ENCODE results near the gene TMEM19. TPM values are rescaled to one million over a fixed set of nuclear protein-coding genes. Genes with fewer than 3 reads are reported as not detected.

TMEM19 gene
- polyA plus RNA-seq, 1 of the 3 experiments (the other 2 are of a cell fraction) = 12.6 TPM

DNA sequence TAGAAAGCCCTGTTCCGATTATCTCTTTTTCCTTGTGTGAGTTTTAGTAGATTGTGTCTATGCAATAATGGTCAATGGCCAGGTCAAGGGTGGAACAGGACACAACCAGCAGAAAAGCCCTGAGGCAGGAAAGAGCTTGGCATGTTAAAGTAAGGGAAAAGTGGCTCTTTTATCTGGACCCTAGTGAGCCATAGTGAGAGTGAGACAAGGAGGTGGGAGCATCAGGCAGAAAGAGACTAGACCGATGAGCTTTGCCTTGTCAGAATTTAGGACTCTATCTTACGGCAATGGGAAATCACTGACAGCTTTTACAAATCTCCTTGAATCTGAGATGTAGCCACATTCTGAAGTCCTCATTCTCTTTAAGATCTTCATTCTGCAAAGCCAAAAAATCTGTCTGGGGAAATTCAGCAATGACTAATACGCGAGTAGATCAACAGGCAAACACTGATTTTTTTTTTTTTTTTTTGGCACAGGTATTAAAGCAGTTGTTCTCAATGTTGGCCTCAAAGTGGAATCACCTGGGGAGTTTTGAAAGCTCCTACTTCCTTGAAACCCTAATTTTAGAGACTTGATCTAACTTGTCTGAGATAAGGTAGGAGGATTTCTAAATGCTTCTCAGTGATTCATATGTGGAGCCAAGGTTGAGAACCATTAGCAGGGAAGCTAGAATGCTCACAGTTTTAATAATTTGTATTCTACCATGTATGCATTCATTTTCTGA lies 33.9 kb downstream of the TMEM19 start:
- no peak overlapping the region for H2AFZ ChIP-seq (ENCODE audit: low read depth)
- 93% methylated on average over 5 of the region's 5 CpGs for WGBS (ENCODE audit: low lambda C conversion rate)
- H3F3A ChIP-seq (replicated peaks; ENCODE audit: insufficient read depth) = no peaks in the 10 kb centered on the region
- no peaks in the 10 kb centered on the region for H3K9me2 ChIP-seq
- H3K4me2 ChIP-seq = no peak overlapping the region
- no peak for DNase-seq
- POLR2A ChIA-PET = no interaction called here
- no peaks in the 10 kb centered on the region for H3K79me2 ChIP-seq (ENCODE audit: insufficient read depth)
- no peaks in the 10 kb centered on the region for H3K9me3 ChIP-seq
- no peak overlapping the region for H3K9ac ChIP-seq
- H4K20me1 ChIP-seq (ENCODE audit: insufficient read depth) = no peaks in the 10 kb centered on the region
- H3K27ac ChIP-seq (ENCODE audit: low read depth in 2 of 2, low read length in 1 of 2) = no peak overlapping the region
- CTCF ChIA-PET = interaction anchor here (1.0 to 1.5 kb wide), 3 partner anchors 12 to 33 kb away, joined by 3 to 5 read pairs (median 3); no protein-coding TSS in a partner anchor
- TF ChIP-seq MEF2A (IDR thresholded peaks at IDR 0.05; ENCODE audit: borderline replicate concordance, low read depth) (no peak), ELF1 (IDR thresholded peaks at IDR 0.05) (no peak), RXRA (IDR thresholded peaks at IDR 0.05; ENCODE audit: borderline replicate concordance, low read depth) (no peak), TEAD4 (IDR thresholded peaks at IDR 0.05; ENCODE audit: borderline replicate concordance, insufficient read depth) (no peak)
- H3K36me3 ChIP-seq (replicated peaks in 1 of 2; ENCODE audit: control insufficient read depth in 1 of 2, insufficient read depth in 2 of 2, low read length in 1 of 2) = no peaks in the 10 kb centered on the region
- no peak overlapping the region for H3K4me3 ChIP-seq (ENCODE audit: low read depth in 2 of 2, low read length in 1 of 2)
- no peaks in the 10 kb centered on the region for H3K4me1 ChIP-seq (ENCODE audit: control insufficient read depth in 1 of 2, insufficient read depth in 2 of 2, low read depth in 1 of 2, low read length in 1 of 2)
- H3K27me3 ChIP-seq (ENCODE audit: insufficient read depth) = no peaks in the 10 kb centered on the region

DNA sequence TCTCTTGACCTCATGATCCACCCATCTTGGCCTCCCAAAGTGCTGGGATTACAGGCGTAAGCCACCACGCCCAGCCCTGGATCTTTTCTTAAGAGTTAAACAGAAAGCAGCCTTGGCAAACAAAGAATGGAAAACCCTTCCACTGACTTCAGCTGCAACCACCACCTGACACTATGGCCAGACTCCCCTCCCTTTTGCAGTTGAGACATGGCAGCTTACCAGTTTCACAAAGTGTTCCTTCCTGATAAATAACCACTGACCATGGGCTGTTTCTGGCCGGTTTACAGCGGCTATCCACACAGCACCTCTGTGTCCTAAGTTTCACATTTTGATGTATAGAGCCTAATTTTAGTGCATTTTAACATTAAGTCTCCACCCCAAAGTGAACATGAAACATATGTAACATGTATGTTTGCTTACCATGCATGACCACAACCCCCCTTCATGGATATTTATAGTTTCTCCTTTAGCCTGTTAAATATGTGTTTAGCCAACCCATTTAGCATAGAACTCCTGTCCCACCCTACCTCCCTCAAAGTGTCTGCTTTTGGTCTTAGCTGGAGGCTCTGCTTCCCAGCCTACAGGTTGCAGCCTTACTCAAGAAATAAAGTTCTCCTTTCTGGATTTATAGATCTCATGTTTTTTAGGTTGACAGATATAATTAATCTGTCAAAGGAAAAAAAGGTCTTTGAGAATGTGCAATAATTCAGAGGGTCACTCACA lies 36.1 kb downstream of the TMEM19 start:
- Histone ChIP-seq H2AFZ (ENCODE audit: low read depth) (no peak overlapping the region), H3K36me3 (replicated peaks in 1 of 2; ENCODE audit: control insufficient read depth in 1 of 2, insufficient read depth in 2 of 2, low read length in 1 of 2) (no peaks in the 10 kb centered on the region), H3K4me3 (ENCODE audit: low read depth in 2 of 2, low read length in 1 of 2) (no peak overlapping the region), H3F3A (replicated peaks; ENCODE audit: insufficient read depth) (no peaks in the 10 kb centered on the region), H3K4me1 (ENCODE audit: control insufficient read depth in 1 of 2, insufficient read depth in 2 of 2, low read depth in 1 of 2, low read length in 1 of 2) (no peaks in the 10 kb centered on the region), H3K9me3 (no peaks in the 10 kb centered on the region), H3K27me3 (ENCODE audit: insufficient read depth) (no peaks in the 10 kb centered on the region), H3K4me2 (no peak overlapping the region), H3K27ac (ENCODE audit: low read depth in 2 of 2, low read length in 1 of 2) (no peak overlapping the region), H3K9me2 (no peaks in the 10 kb centered on the region), H4K20me1 (ENCODE audit: insufficient read depth) (no peaks in the 10 kb centered on the region), H3K79me2 (ENCODE audit: insufficient read depth) (no peaks in the 10 kb centered on the region), H3K9ac (no peak overlapping the region)
- 100% methylated on average over 4 of the region's 4 CpGs for WGBS (ENCODE audit: low lambda C conversion rate)
- POLR2A ChIA-PET = no interaction called here
- TF ChIP-seq NFIC (IDR thresholded peaks at IDR 0.05; ENCODE audit: borderline replicate concordance) = no peak
- no peak for TF ChIP-seq ELF1 (IDR thresholded peaks at IDR 0.05)
- TF ChIP-seq, protein P1, sequence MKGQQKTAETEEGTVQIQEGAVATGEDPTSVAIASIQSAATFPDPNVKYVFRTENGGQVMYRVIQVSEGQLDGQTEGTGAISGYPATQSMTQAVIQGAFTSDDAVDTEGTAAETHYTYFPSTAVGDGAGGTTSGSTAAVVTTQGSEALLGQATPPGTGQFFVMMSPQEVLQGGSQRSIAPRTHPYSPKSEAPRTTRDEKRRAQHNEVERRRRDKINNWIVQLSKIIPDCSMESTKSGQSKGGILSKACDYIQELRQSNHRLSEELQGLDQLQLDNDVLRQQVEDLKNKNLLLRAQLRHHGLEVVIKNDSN (IDR thresholded peaks at IDR 0.05; ENCODE audit: borderline replicate concordance, low read depth) = no peak
- TF ChIP-seq, protein P2, sequence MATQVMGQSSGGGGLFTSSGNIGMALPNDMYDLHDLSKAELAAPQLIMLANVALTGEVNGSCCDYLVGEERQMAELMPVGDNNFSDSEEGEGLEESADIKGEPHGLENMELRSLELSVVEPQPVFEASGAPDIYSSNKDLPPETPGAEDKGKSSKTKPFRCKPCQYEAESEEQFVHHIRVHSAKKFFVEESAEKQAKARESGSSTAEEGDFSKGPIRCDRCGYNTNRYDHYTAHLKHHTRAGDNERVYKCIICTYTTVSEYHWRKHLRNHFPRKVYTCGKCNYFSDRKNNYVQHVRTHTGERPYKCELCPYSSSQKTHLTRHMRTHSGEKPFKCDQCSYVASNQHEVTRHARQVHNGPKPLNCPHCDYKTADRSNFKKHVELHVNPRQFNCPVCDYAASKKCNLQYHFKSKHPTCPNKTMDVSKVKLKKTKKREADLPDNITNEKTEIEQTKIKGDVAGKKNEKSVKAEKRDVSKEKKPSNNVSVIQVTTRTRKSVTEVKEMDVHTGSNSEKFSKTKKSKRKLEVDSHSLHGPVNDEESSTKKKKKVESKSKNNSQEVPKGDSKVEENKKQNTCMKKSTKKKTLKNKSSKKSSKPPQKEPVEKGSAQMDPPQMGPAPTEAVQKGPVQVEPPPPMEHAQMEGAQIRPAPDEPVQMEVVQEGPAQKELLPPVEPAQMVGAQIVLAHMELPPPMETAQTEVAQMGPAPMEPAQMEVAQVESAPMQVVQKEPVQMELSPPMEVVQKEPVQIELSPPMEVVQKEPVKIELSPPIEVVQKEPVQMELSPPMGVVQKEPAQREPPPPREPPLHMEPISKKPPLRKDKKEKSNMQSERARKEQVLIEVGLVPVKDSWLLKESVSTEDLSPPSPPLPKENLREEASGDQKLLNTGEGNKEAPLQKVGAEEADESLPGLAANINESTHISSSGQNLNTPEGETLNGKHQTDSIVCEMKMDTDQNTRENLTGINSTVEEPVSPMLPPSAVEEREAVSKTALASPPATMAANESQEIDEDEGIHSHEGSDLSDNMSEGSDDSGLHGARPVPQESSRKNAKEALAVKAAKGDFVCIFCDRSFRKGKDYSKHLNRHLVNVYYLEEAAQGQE (IDR thresholded peaks at IDR 0.05; ENCODE audit: low read depth, low read length) = no peak
- no peak for TF ChIP-seq TCF12 (IDR thresholded peaks at IDR 0.05)
- TF ChIP-seq SIN3A (IDR thresholded peaks at IDR 0.05; ENCODE audit: borderline replicate concordance, low read depth, low read length) = no peak
- TF ChIP-seq, protein P3, sequence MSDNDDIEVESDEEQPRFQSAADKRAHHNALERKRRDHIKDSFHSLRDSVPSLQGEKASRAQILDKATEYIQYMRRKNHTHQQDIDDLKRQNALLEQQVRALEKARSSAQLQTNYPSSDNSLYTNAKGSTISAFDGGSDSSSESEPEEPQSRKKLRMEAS (IDR thresholded peaks at IDR 0.05; ENCODE audit: low read depth) = no peak
- no peak for TF ChIP-seq YY1 (IDR thresholded peaks at IDR 0.05; ENCODE audit: low read depth)
- TF ChIP-seq, protein P4, sequence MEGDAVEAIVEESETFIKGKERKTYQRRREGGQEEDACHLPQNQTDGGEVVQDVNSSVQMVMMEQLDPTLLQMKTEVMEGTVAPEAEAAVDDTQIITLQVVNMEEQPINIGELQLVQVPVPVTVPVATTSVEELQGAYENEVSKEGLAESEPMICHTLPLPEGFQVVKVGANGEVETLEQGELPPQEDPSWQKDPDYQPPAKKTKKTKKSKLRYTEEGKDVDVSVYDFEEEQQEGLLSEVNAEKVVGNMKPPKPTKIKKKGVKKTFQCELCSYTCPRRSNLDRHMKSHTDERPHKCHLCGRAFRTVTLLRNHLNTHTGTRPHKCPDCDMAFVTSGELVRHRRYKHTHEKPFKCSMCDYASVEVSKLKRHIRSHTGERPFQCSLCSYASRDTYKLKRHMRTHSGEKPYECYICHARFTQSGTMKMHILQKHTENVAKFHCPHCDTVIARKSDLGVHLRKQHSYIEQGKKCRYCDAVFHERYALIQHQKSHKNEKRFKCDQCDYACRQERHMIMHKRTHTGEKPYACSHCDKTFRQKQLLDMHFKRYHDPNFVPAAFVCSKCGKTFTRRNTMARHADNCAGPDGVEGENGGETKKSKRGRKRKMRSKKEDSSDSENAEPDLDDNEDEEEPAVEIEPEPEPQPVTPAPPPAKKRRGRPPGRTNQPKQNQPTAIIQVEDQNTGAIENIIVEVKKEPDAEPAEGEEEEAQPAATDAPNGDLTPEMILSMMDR (IDR thresholded peaks at IDR 0.05) = no peak
- TF ChIP-seq JUND (IDR thresholded peaks at IDR 0.05) = no peak
- TF ChIP-seq, protein P5, sequence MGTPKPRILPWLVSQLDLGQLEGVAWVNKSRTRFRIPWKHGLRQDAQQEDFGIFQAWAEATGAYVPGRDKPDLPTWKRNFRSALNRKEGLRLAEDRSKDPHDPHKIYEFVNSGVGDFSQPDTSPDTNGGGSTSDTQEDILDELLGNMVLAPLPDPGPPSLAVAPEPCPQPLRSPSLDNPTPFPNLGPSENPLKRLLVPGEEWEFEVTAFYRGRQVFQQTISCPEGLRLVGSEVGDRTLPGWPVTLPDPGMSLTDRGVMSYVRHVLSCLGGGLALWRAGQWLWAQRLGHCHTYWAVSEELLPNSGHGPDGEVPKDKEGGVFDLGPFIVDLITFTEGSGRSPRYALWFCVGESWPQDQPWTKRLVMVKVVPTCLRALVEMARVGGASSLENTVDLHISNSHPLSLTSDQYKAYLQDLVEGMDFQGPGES (IDR thresholded peaks at IDR 0.05; ENCODE audit: low read depth, low read length) = no peak
- no peak for TF ChIP-seq CHD2 (IDR thresholded peaks at IDR 0.05; ENCODE audit: low read length, partially characterized antibody)
- TF ChIP-seq FOSL2 (IDR thresholded peaks at IDR 0.05; ENCODE audit: borderline replicate concordance, low read depth) = no peak
- no peak for TF ChIP-seq SMC3 (IDR thresholded peaks at IDR 0.05; ENCODE audit: low read depth, low read length)
- TF ChIP-seq GABPA (IDR thresholded peaks at IDR 0.05; ENCODE audit: low read depth) = no peak
- DNase-seq = no peak
- CTCF ChIA-PET = no interaction called here

Data from SK-N-SH (cell line).